Choroid plexus epithelial cell (primary cell): ENCODE results near the gene NAT8L.
A peak's percentile ranks its signal among the peaks of the same experiment; 100 is the strongest.

Experiments
- DNase-seq: peaks from one replicate; pipeline ENCODE4 v3.0.0-alpha.2; 2010; ENCODE audit warnings: low read depth
- H3K4me3 ChIP-seq: 2 replicates; pipeline ENCODE4 v1.5.1; 2011; ENCODE audit warnings: low read depth, mild to moderate bottlenecking, control low read depth, low read length, moderate library complexity
- TF ChIP-seq, protein P1 (sequence below): conservative IDR thresholded peaks from 2 replicates; pipeline ENCODE4 v1.5.1; 2011; ENCODE audit warnings: low read depth, mild to moderate bottlenecking, control low read depth, inconsistent platforms, low read length, moderate library complexity

NAT8L gene

DNA sequence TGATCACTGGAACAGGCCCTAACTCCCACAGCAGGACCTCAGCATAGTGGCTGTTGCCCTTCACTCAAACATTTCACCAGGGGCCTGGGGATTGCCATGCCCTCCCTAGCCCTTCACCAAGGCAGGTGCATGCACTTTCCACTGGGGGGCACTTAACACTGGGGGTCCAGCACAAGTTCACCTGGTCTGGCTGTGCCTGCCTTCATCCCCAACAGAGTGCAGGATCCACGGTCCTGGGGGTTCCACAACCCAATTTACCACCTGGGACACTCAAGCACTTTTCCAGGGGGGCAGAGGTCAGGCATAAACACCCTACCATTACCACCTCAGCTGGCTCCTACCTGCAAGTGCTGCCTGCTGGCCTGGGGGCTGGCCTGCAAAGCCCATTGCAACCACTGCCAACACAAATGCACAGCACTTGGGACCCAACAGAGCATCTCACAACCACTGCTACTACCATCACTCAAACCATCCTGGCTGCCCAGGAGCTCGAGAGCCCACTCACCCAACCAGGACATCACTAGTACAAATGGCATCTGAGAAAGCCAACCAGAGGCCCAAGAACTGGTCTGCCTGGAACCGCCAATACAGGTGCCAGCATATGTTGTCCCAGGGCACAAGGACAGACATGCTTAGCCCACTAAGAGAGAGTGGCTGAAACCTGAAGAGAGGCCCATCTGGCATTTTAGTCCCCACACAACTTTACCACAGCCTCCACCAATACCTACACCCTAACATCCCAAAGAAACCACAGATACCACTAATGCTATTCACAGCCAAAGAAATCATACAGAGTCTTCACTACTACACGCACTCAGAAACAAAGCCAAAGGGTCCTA is 43.1 kb downstream of the NAT8L start:
- no peak for DNase-seq
- no peak overlapping the region for H3K4me3 ChIP-seq

DNA sequence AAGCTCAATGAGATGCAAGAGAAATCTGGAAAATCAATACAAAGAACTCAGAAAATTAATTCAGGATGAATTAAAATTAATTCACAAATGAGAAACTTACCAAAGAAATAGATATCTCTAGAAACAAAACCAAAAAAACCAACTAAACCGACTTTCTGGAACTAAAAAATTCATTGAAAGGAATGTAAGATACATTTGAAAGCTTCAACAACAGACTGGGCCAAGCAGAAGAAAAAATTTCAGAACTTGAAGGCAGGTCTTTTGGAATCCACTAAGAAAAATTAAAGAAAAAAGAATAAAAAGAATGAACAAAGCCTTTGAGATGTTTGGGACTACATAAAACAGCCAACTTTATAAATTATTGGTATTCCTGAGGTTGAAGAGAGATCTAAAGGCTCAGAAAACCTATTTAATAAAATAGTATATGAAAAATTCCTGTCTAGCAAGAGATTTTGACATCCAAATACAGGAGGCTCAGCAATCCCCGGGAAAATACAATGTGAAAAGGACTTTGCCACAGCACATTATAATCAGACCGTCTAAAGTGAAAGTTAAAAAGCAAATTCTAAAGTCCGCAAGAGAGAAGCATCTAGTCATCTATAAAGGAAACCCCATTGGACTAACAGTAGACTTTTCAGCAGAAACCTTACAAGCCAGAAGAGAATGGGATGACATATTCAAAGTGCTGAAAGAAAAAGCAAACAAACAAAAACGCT is 44.2 kb downstream of the NAT8L start:
- H3K4me3 ChIP-seq: no peak overlapping the region
- DNase-seq: no peak
- TF ChIP-seq, protein P1, sequence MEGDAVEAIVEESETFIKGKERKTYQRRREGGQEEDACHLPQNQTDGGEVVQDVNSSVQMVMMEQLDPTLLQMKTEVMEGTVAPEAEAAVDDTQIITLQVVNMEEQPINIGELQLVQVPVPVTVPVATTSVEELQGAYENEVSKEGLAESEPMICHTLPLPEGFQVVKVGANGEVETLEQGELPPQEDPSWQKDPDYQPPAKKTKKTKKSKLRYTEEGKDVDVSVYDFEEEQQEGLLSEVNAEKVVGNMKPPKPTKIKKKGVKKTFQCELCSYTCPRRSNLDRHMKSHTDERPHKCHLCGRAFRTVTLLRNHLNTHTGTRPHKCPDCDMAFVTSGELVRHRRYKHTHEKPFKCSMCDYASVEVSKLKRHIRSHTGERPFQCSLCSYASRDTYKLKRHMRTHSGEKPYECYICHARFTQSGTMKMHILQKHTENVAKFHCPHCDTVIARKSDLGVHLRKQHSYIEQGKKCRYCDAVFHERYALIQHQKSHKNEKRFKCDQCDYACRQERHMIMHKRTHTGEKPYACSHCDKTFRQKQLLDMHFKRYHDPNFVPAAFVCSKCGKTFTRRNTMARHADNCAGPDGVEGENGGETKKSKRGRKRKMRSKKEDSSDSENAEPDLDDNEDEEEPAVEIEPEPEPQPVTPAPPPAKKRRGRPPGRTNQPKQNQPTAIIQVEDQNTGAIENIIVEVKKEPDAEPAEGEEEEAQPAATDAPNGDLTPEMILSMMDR: no peak

More for the DNA sequence above, 43.1 kb downstream of the NAT8L start:
- TF ChIP-seq, protein P1: no peak

DNA sequence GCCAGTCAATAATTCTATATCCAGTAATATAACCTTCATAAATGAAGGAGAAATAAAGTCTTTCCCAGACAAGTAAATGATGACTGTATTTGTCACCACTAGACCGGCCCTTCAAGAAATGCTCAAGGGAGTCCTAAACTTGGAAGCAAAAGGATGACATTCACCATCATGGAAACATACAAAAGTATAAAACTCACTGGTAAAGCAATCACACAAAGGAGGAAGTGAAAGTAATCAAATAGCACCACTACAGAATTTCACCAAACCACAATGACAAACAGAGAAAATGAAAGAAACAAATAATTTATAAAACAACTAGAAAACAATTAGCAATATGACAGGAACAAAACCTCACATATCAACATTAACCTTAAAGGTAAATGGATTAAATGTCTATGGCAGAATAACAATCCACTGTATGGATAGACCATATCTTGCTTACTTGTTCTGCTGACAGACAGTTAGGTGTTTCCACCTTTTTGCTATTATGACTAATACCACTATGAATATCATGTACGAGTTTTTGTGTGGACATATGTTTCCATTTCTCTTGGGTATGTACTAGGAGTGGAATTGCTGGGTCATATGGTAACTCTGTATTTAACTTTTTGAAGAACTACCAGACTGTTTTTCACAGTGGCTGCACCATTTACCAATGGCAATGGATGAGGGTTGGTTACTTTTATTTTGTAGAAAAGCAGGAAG is 44.9 kb downstream of the NAT8L start:
- H3K4me3 ChIP-seq: no peak overlapping the region
- no peak for DNase-seq
- TF ChIP-seq, protein P1: no peak

DNA sequence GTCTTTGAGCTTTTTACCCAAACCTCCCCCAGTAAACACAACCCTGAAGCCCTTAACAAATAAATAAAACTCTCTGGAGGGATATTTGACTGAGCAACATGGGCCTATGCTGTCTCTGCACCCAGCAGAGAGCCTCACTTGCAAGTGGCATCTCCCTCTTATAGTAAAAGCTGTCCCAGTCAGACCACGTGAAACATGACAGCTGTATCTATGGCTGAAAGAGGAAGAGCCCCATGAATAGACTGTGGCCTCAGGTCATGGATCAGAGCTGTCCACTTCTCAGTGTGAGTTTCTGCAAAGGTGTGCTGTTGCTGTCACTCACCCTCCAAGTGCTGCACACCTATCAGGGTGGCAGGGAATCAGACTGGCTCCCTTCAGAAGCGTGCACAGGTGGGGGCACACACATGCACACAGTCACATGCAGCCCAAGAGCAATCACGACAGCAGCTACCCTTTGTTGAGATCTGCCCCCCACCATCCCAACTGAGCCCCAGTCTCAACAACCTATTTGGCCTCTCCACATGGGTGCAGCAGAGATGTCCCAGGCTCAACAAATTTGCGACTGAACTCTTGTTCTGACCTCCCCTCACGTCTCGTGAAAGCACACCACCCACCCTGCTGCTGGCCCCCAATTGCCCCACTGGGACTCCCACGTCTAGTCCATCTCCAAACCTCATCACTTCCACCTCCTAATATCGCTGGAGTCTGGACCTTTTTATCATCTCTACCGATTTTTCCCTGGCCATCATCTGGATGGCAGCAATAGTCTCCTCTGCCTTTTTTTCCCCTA is 45.6 kb downstream of the NAT8L start:
- DNase-seq: no peak
- no peak overlapping the region for H3K4me3 ChIP-seq
- TF ChIP-seq, protein P1: no peak

DNA sequence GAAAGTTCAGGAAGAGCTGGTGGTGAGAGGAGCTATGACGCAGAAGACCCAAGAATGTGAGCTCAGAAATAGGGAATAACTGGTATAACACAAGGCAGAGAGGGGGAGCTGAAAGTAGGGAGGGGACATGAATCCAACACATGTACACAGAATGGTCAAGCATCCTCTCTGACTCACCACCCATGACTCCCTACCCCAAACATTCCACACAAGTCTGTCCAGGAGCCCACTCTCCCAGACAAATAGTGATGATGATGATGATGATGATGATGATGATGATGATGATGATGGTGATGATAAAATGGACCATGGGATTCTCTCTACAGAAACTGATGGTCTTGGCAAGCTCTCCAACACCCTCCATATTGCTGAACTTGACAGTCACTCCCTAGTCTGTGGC is 46.4 kb downstream of the NAT8L start:
- peak; percentile 4 for DNase-seq
- TF ChIP-seq, protein P1: no peak
- no peak overlapping the region for H3K4me3 ChIP-seq

DNA sequence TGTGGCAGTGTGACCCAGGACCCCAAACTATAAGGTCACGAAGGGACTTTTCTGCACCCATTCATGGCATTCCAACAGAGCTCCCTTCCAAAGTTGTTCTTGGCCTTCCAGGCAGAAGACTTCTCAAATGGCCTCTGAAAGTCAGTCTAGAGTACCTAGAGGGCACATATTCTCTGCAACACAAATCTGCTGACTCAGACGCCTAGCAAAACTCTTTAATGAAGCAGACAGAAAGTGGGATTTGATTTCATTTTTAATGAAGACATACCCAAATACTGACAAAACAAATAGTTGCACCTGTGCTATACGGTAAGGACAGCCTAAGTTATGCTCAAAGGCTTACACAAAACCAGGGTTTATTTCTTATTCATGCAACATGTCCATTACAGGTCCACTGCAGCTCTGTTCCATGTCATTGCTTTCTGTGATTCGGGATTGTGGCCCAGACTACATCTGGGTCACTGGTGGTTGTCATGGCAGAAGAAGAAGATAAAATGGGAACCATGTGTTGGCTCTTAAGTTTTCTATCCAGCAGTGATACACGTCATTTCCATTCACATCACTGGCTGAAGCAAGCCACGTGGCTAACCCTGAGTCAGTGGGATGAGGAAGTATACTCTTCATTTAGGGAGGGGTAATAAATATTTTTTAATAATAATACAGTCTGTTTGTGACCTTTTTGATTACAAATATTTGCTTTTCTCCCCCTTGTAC is 57.7 kb downstream of the NAT8L start:
- TF ChIP-seq, protein P1: no peak

More for the DNA sequence above, 57.7 kb downstream of the NAT8L start:
- no peak overlapping the region for H3K4me3 ChIP-seq
- DNase-seq: no peak
